Measurements from ENCODE around the gene DCST2. TPM values are rescaled to one million over a fixed set of nuclear protein-coding genes. Genes with fewer than 3 reads are reported as not detected.
A peak's percentile ranks its signal among the peaks of the same experiment; 100 is the strongest.

The DCST2 gene
- total and polyA plus RNA-seq, 10 of the 15 experiments (the other 5 are each of a cell fraction or from before 2014, with no cell fraction given) = 0.33 to 0.41 (median 0.36) TPM; not detected in 7

DNA sequence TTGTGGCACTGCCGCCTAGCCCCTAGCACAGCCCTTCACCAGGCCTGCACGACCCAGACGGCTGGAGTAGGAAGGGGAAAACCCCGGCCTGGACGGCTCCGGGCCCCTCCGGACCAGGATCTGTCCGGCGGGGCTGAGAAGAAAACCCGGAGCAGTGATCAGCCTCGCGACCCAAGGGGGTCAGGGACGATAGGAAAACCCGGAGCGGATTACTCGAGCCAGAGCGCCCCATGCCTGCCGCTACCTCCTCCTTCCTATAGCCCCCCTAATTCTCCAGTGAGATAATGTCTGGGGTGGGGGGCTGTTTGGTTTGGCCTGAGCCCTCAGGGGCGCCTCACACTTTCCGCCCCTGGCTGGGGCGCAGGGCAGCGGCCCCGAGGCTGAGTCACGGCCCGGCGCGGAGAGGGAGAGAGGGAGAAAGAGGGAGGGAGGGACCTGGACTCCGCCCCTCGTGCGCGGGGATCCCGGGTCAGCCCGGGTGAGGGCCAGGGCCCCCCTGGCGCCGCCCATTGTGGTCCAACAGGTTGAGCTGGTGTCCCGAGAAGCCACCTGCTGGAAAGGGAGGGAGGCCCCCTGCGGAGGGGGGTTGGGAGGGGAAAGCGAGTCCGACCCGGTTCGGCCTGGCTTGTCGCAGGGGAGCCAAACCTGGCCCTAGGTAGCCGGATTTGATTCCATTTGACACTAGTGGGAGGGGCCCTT lies 32.7 kb downstream of the DCST2 start (continued):
- TF ChIP-seq ELK1 (IDR thresholded peaks at IDR 0.05; ENCODE audit: low read depth, low read length) (no peak), NR2F1 (conservative IDR thresholded peaks at IDR 0.05) (peak; percentile 93), TCF3 (IDR thresholded peaks at IDR 0.05; ENCODE audit: borderline replicate concordance, insufficient read depth, low read depth, low read length) (0 out of 2 replicates have a peak, but pooled peaks have one; percentile 16), CREB1 (IDR thresholded peaks at IDR 0.05; ENCODE audit: low read depth) (no peak), BRCA1 (IDR thresholded peaks at IDR 0.05; ENCODE audit: low read depth, low read length) (no peak), EZH2 (IDR thresholded peaks at IDR 0.05; ENCODE audit: borderline replicate concordance, control insufficient read depth, low read depth, low read length) (no peak), SP1 (IDR thresholded peaks at IDR 0.05; ENCODE audit: low read depth, low read length) (peak; percentile 98), ZZZ3 (IDR thresholded peaks at IDR 0.05; ENCODE audit: control insufficient read depth, insufficient read length, low read depth) (no peak), ZBTB11 (CRISPR knock-in tag; IDR thresholded peaks at IDR 0.05) (no peak), SUPT20H (IDR thresholded peaks at IDR 0.05; ENCODE audit: borderline replicate concordance, control insufficient read depth, low read depth, low read length) (no peak), CHD2 (IDR thresholded peaks at IDR 0.05; ENCODE audit: borderline replicate concordance, low read depth, low read length) (0 out of 2 replicates have a peak, but pooled peaks have one; percentile 41), SIX5 (IDR thresholded peaks at IDR 0.05; ENCODE audit: low read depth, low read length, severe bottlenecking) (no peak), TCF12 (IDR thresholded peaks at IDR 0.05; ENCODE audit: low read depth, low read length) (peak; percentile 48; the same call in 1 of the 2 replicates), EGR1 (IDR thresholded peaks at IDR 0.05; ENCODE audit: borderline replicate concordance in 1 of 2, low read depth in 2 of 2, low read length in 2 of 2) (peak in 1 of 2 experiments; percentile 62; a peak in 1 of 3 replicates), ZNF687 (IDR thresholded peaks at IDR 0.05) (no peak), IKZF1 (conservative IDR thresholded peaks at IDR 0.05) (peak; percentile 85), MXI1 (IDR thresholded peaks at IDR 0.05; ENCODE audit: low read depth, low read length) (no peak; the same call in none of the 2 replicates), RCOR1 (conservative IDR thresholded peaks at IDR 0.05; ENCODE audit: low read depth, low read length) (no peak; the same call in 1 of the 2 replicates), IRF5 (IDR thresholded peaks at IDR 0.05; ENCODE audit: borderline replicate concordance) (no peak)
